ENCODE measurements around the gene SEMA4F.

The SEMA4F gene

GRCh38 chr2:74725287-74725686 lies 71.2 kb downstream of the SEMA4F start:
- Histone ChIP-seq H3K79me2 (no peaks in the 10 kb centered on the region), H3K27ac (no peak overlapping the region), H3K36me3 (ENCODE audit: control insufficient read depth, insufficient read depth, low read length) (no peaks in the 10 kb centered on the region), H3K9me3 (ENCODE audit: control insufficient read depth, low read length) (no peaks in the 10 kb centered on the region), H3K4me2 (ENCODE audit: low read length) (no peak overlapping the region), H3K4me1 (no peaks in the 10 kb centered on the region), H3K27me3 (ENCODE audit: control insufficient read depth, insufficient read depth, low read length) (no peaks in the 10 kb centered on the region), H3K4me3 (ENCODE audit: low read depth, low read length) (no peak overlapping the region), H2AFZ (no peak overlapping the region), H3K9ac (no peak overlapping the region)
- no peak for TF ChIP-seq CTCF (IDR thresholded peaks at IDR 0.05)

GRCh38 chr2:74728842-74729241 lies 74.8 kb downstream of the SEMA4F start:
- no peak for TF ChIP-seq CTCF (IDR thresholded peaks at IDR 0.05)
- no peaks in the 10 kb centered on the region for H3K36me3 ChIP-seq (ENCODE audit: control insufficient read depth, insufficient read depth, low read length)

GRCh38 chr2:74730530-74730929 lies 76.5 kb downstream of the SEMA4F start:
- no peak for TF ChIP-seq CTCF (IDR thresholded peaks at IDR 0.05)
- no peak overlapping the region for H2AFZ ChIP-seq
- H3K27me3 ChIP-seq (ENCODE audit: control insufficient read depth, insufficient read depth, low read length) = no peaks in the 10 kb centered on the region
- no peak overlapping the region for H3K9ac ChIP-seq
- no peak overlapping the region for H3K27ac ChIP-seq
- H3K4me1 ChIP-seq = no peaks in the 10 kb centered on the region
- H3K4me2 ChIP-seq (ENCODE audit: low read length) = no peak overlapping the region
- H3K9me3 ChIP-seq (ENCODE audit: control insufficient read depth, low read length) = no peaks in the 10 kb centered on the region
- H3K4me3 ChIP-seq (ENCODE audit: low read depth, low read length) = no peak overlapping the region
- H3K36me3 ChIP-seq (ENCODE audit: control insufficient read depth, insufficient read depth, low read length) = no peaks in the 10 kb centered on the region
- H3K79me2 ChIP-seq = no peaks in the 10 kb centered on the region

More at GRCh38 chr2:74728842-74729241, 74.8 kb downstream of the SEMA4F start:
- Histone ChIP-seq H3K27me3 (ENCODE audit: control insufficient read depth, insufficient read depth, low read length) (no peaks in the 10 kb centered on the region), H3K27ac (no peak overlapping the region), H3K4me2 (ENCODE audit: low read length) (no peak overlapping the region), H3K9ac (no peak overlapping the region), H3K4me3 (ENCODE audit: low read depth, low read length) (no peak overlapping the region), H3K79me2 (no peaks in the 10 kb centered on the region), H3K9me3 (ENCODE audit: control insufficient read depth, low read length) (no peaks in the 10 kb centered on the region), H2AFZ (no peak overlapping the region), H3K4me1 (no peaks in the 10 kb centered on the region)

Data from parathyroid adenoma (tissue), 2 donors.